GM19025 (cell line): ENCODE measurements around the gene RGL4.
A peak's percentile ranks its signal among the peaks of the same experiment; 100 is the strongest.

Source experiments
- ATAC-seq: cut with Tn5 transposase; IDR thresholded peaks from one replicate; pipeline ENCODE4 v1.9.1; 2021; ENCODE audit warnings: mild to moderate bottlenecking, low read depth, moderate library complexity; ENCODE audit not compliant: unreplicated experiment

The RGL4 gene

GRCh38 chr22:23697031-23697970, 6.5 kb downstream of the RGL4 start:
- no peak for ATAC-seq

- no peak for ATAC-seq
Measured at GRCh38 chr22:23698094-23698493, 7.3 kb downstream of the RGL4 start.

- no peak for ATAC-seq
Measured at GRCh38 chr22:23698673-23699235, 7.9 kb downstream of the RGL4 start.

GRCh38 chr22:23700706-23701105, 9.9 kb downstream of the RGL4 start:
- no peak for ATAC-seq

- no peak for ATAC-seq
Measured at GRCh38 chr22:23704062-23704461, 13.2 kb downstream of the RGL4 start.

GRCh38 chr22:23704829-23705228, 14.0 kb downstream of the RGL4 start:
- ATAC-seq = no peak

- no peak for ATAC-seq
Measured at GRCh38 chr22:23705358-23705757, 14.5 kb downstream of the RGL4 start.

GRCh38 chr22:23708270-23708669, 17.5 kb downstream of the RGL4 start:
- ATAC-seq = no peak

- no peak for ATAC-seq
Measured at GRCh38 chr22:23709107-23709506, 18.3 kb downstream of the RGL4 start.

- ATAC-seq = no peak
Measured at GRCh38 chr22:23712256-23712655, 21.4 kb downstream of the RGL4 start.

- no peak for ATAC-seq
Measured at GRCh38 chr22:23713696-23714595, 23.1 kb downstream of the RGL4 start.

GRCh38 chr22:23714596-23715578, 24.1 kb downstream of the RGL4 start:
- no peak for ATAC-seq

GRCh38 chr22:23715806-23716375, 25.1 kb downstream of the RGL4 start:
- no peak for ATAC-seq

- peak; percentile 84 for ATAC-seq
Measured at GRCh38 chr22:23716811-23717801, 26.3 kb downstream of the RGL4 start.

GRCh38 chr22:23718371-23719165, 27.8 kb downstream of the RGL4 start:
- no peak for ATAC-seq

GRCh38 chr22:23720855-23721254, 30.0 kb downstream of the RGL4 start:
- ATAC-seq = no peak

- no peak for ATAC-seq
Measured at GRCh38 chr22:23722160-23722559, 31.3 kb downstream of the RGL4 start.
